ENCODE data around the gene CNTN4.

DNA sequence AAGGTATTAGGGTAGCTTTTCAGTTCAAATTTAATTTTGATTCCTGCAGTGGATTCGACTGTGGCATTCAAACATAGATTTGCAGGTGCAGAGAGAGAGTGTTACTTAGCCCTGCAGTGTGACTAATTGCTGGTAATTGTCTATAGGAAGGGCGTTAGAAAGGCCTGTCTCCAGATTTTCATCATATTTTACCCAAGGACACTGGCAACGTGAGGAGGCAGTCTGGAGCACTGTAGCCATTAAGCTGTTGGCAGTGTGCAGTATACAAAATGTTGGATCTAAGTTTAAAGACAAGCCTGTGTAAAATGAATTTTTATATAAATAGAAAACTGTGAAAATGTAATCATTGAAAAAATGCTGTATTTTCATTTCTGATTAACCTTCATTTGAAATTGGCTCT is 342.9 kb downstream of the CNTN4 start:
- no peak for TF ChIP-seq HDAC6 (IDR thresholded peaks at IDR 0.05; ENCODE audit: low read depth, low read length)
- TF ChIP-seq, protein P1, sequence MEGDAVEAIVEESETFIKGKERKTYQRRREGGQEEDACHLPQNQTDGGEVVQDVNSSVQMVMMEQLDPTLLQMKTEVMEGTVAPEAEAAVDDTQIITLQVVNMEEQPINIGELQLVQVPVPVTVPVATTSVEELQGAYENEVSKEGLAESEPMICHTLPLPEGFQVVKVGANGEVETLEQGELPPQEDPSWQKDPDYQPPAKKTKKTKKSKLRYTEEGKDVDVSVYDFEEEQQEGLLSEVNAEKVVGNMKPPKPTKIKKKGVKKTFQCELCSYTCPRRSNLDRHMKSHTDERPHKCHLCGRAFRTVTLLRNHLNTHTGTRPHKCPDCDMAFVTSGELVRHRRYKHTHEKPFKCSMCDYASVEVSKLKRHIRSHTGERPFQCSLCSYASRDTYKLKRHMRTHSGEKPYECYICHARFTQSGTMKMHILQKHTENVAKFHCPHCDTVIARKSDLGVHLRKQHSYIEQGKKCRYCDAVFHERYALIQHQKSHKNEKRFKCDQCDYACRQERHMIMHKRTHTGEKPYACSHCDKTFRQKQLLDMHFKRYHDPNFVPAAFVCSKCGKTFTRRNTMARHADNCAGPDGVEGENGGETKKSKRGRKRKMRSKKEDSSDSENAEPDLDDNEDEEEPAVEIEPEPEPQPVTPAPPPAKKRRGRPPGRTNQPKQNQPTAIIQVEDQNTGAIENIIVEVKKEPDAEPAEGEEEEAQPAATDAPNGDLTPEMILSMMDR (IDR thresholded peaks at IDR 0.05; ENCODE audit: control extremely low read depth in 1 of 3, insufficient read depth in 1 of 3, low read depth in 1 of 3, low read length in 3 of 3): no peak
- no peak for TF ChIP-seq SP2 (IDR thresholded peaks at IDR 0.05; ENCODE audit: low read length)
- no peak for TF ChIP-seq POLR2AphosphoS5 (IDR thresholded peaks at IDR 0.05; ENCODE audit: low read depth, low read length)
- TF ChIP-seq ZNF274 (IDR thresholded peaks at IDR 0.05; ENCODE audit: borderline replicate concordance, extremely low read depth, low read length): no peak
